ENCODE measurements around the gene LPCAT4. TPM values are rescaled to one million over a fixed set of nuclear protein-coding genes. Genes with fewer than 3 reads are reported as not detected.
"Not testable (repeated sequence)": the region's sequence is repeated elsewhere in the genome, so short reads cannot be mapped to it uniquely, and the experiment has no call there.

The LPCAT4 gene
- total RNA-seq, 1 donor from 2014 or later = 32.4 TPM

DNA sequence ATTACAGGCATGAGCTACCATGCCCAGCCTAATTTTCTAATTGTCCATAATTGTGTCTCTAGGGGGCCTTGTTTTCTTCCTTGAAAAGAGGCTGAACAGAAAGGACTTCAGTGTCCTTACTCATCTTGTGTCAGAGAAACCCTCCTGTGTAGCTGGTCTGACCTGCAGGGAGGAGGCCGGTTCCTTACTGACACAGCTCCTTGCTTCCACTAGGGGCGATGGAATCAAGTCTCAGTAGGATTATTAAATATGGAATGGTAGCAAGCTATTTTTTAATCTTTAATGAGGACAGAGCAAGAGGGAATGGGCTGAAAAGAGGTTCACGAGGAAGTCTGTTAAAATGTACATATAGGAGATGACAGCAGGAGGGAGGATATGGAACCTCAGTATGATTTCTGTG lies 8.6 kb downstream of the LPCAT4 start:
- peaks cover 17% of the 10 kb centered on the region for H3K36me3 Mint-ChIP-seq (ENCODE audit: low read depth, unreplicated experiment)
- H3K9me3 Mint-ChIP-seq (ENCODE audit: unreplicated experiment) = no peaks in the 10 kb centered on the region
- H3K27me3 Mint-ChIP-seq (ENCODE audit: unreplicated experiment) = peaks cover 4% of the 10 kb centered on the region
- no peaks in the 10 kb centered on the region for H3K4me1 Mint-ChIP-seq (ENCODE audit: unreplicated experiment)
- no peak overlapping the region for H3K27ac Mint-ChIP-seq (ENCODE audit: unreplicated experiment)
- H3K4me3 Mint-ChIP-seq (ENCODE audit: unreplicated experiment) = no peak overlapping the region
- TF ChIP-seq CTCF (IDR thresholded peaks at IDR 0.05; ENCODE audit: unreplicated experiment) = no peak
- no peak for DNase-seq (ENCODE audit: low spot score)

DNA sequence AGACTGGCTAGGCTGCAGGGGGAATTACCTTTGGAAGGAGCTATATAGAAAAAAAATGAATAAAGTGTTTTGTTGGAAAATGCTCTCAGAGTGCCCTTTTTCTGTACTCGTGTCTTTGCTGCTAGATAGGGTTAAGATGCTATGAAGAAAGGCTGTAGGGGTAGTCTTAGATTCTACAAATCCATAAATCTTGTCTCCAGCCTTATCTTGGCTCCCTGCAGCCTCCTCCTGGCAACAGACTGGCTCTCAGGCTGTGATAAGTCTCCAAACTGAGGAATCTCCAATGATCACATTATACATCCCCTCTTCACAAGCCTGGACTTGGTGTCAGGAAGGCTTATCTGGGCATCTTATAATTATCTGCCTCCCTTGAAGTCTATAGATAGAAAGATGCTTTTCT lies 9.3 kb downstream of the LPCAT4 start:
- peak overlapping the region; percentile 25 for H3K4me3 Mint-ChIP-seq (ENCODE audit: unreplicated experiment)
- H3K4me1 Mint-ChIP-seq (ENCODE audit: unreplicated experiment) = no peaks in the 10 kb centered on the region
- no peak for TF ChIP-seq CTCF (IDR thresholded peaks at IDR 0.05; ENCODE audit: unreplicated experiment)
- no peak for DNase-seq (ENCODE audit: low spot score)
- peaks cover 17% of the 10 kb centered on the region for H3K36me3 Mint-ChIP-seq (ENCODE audit: low read depth, unreplicated experiment)
- peaks cover 4% of the 10 kb centered on the region for H3K27me3 Mint-ChIP-seq (ENCODE audit: unreplicated experiment)
- no peaks in the 10 kb centered on the region for H3K9me3 Mint-ChIP-seq (ENCODE audit: unreplicated experiment)
- H3K27ac Mint-ChIP-seq (ENCODE audit: unreplicated experiment) = no peak overlapping the region

DNA sequence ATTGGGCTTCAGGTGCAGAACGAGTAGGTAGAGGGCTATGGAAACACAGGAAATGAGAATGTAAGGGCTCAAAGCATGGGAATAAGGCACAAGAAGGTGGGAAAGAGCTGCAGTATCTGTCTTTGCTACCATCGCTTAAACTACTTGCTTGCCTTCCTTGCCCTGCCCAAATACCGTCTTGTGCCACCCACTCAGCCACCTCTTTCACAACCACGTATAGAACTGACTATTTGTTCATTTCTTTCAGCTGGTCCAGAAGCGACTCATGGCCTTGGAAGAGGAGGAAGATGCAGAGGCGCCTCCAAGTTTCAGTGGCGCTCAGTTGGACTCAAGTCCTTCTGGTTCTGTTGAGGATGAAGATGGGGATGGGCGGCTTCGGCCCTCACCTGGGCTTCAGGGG lies 11.8 kb downstream of the LPCAT4 start:
- no peak for DNase-seq (ENCODE audit: low spot score)
- TF ChIP-seq CTCF (IDR thresholded peaks at IDR 0.05; ENCODE audit: unreplicated experiment) = no peak
- Mint-ChIP-seq H3K27me3 (ENCODE audit: unreplicated experiment) (peaks cover 2% of the 10 kb centered on the region), H3K9me3 (ENCODE audit: unreplicated experiment) (no peaks in the 10 kb centered on the region), H3K4me3 (ENCODE audit: unreplicated experiment) (no peak overlapping the region), H3K36me3 (ENCODE audit: low read depth, unreplicated experiment) (peaks cover 11% of the 10 kb centered on the region), H3K27ac (ENCODE audit: unreplicated experiment) (no peak overlapping the region), H3K4me1 (ENCODE audit: unreplicated experiment) (no peaks in the 10 kb centered on the region)

DNA sequence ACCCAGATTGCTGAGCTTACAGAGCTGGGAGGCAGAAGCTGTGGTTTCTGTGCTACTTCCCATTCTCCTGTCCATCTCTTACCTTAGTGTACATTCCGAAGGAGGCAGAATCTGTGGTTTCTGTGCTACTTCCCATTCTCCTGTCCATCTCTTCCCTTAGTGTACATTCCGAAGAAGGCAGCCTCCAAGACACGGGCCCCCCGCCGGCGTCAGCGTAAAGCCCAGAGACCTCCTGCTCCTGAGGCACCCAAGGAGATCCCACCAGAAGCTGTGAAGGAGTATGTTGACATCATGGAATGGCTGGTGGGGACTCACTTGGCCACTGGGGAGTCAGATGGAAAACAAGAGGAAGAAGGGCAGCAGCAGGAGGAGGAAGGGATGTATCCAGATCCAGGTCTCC lies 12.7 kb downstream of the LPCAT4 start:
- H3K4me1 Mint-ChIP-seq (ENCODE audit: unreplicated experiment) = no peaks in the 10 kb centered on the region
- TF ChIP-seq CTCF (IDR thresholded peaks at IDR 0.05; ENCODE audit: unreplicated experiment) = no peak
- no peaks in the 10 kb centered on the region for H3K27me3 Mint-ChIP-seq (ENCODE audit: unreplicated experiment)
- DNase-seq (ENCODE audit: low spot score) = no peak
- H3K27ac Mint-ChIP-seq (ENCODE audit: unreplicated experiment) = no peak overlapping the region
- H3K9me3 Mint-ChIP-seq (ENCODE audit: unreplicated experiment) = no peaks in the 10 kb centered on the region
- no peak overlapping the region for H3K4me3 Mint-ChIP-seq (ENCODE audit: unreplicated experiment)
- peaks cover 11% of the 10 kb centered on the region for H3K36me3 Mint-ChIP-seq (ENCODE audit: low read depth, unreplicated experiment)

GRCh38 chr15:34353627-34354026 lies 13.4 kb downstream of the LPCAT4 start:
- no peak overlapping the region for H3K4me3 Mint-ChIP-seq (ENCODE audit: unreplicated experiment)
- no peaks in the 10 kb centered on the region for H3K9me3 Mint-ChIP-seq (ENCODE audit: unreplicated experiment)
- no peaks in the 10 kb centered on the region for H3K27me3 Mint-ChIP-seq (ENCODE audit: unreplicated experiment)
- H3K27ac Mint-ChIP-seq (ENCODE audit: unreplicated experiment) = no peak overlapping the region
- H3K4me1 Mint-ChIP-seq (ENCODE audit: unreplicated experiment) = no peaks in the 10 kb centered on the region
- no peak for DNase-seq (ENCODE audit: low spot score)
- peaks cover 6% of the 10 kb centered on the region for H3K36me3 Mint-ChIP-seq (ENCODE audit: low read depth, unreplicated experiment)
- no peak for TF ChIP-seq CTCF (IDR thresholded peaks at IDR 0.05; ENCODE audit: unreplicated experiment)

DNA sequence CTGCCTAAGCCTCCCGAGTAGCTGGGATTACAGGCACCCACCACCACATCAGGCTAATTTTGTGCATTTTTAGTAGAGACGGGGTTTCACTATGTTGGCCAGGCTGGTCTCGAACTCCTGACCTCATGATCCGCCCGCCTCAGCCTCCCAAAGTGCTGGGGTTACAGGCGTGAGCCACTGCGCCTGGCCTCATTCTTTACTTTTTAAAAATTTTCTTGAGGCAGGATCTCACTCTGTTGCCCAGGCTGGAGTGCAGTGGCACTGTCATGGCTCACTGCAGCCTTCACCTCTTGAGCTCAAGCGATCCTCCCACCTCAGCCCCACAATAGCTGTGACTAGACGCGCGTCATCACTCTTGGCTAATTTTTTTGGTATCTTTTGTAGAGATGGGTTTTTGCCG lies 14.0 kb downstream of the LPCAT4 start:
- DNase-seq (ENCODE audit: low spot score); H3K4me1 Mint-ChIP-seq (ENCODE audit: unreplicated experiment); H3K36me3 Mint-ChIP-seq (ENCODE audit: low read depth, unreplicated experiment); H3K27ac Mint-ChIP-seq (ENCODE audit: unreplicated experiment); H3K9me3 Mint-ChIP-seq (ENCODE audit: unreplicated experiment); H3K27me3 Mint-ChIP-seq (ENCODE audit: unreplicated experiment); H3K4me3 Mint-ChIP-seq (ENCODE audit: unreplicated experiment): not testable (repeated sequence)

All from endothelial cell (in vitro differentiated cells).